ENCODE data around the gene UBE2D2.
"Not testable (repeated sequence)": the region's sequence is repeated elsewhere in the genome, so short reads cannot be mapped to it uniquely, and the experiment has no call there.

Gene UBE2D2

DNA sequence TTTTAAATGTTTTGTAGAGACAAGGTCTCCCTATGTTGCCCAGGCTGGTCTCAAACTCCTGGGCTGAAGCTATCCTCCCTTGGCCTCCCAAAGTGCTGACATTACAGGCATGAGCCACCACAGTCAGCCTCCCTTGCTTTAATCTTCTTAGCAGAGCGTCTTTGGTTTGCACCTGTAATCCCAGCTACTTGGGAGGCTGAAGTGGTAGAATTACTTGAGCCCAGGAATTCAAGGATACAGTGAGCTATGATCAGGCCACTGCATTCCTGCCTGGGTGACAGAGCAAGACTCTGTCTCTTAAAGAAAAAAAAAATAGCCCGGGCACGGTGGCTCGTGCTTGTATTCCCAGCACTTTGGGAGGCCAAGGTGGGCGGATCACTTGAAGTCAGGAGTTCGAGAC lies 27.8 kb downstream of the UBE2D2 start:
- Histone ChIP-seq H3K4me3 (ENCODE audit: low read length) (no peak overlapping the region), H3K36me3 (ENCODE audit: insufficient read depth, low read length) (peaks cover 20% of the 10 kb centered on the region), H3K9ac (ENCODE audit: low read depth, low read length) (no peak overlapping the region), H3K27ac (ENCODE audit: low read depth, low read length) (no peak overlapping the region), H3K9me3 (ENCODE audit: insufficient read depth, low read depth, low read length) (no peaks in the 10 kb centered on the region), H3K27me3 (ENCODE audit: insufficient read depth, low read length) (no peaks in the 10 kb centered on the region), H3K4me1 (ENCODE audit: insufficient read depth, low read length) (peaks cover 4% of the 10 kb centered on the region)
- WGBS = 95% methylated on average over 6 of the region's 6 CpGs

DNA sequence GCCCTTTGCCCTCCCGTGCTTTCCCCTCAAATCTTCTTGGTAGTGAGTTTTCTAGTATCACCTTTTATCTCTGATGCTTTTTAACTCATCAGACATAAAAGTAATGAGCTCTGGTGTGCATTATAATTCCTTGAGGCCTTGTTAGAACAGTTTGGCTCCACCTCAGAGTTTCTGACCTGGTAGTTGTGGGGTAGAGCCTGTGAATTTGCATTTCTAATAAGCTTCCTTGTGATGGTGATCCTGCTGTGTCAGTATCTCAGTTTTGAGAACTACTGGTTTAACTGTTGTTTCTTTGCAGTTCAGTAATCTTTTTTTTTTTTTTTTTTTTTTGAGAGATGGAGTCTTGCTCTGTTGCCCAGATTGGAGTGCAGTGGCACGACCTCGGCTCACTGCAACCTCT lies 31.1 kb downstream of the UBE2D2 start:
- Histone ChIP-seq H3K4me3 (ENCODE audit: low read length) (no peak overlapping the region), H3K36me3 (ENCODE audit: insufficient read depth, low read length) (peaks cover 10% of the 10 kb centered on the region; the same call in 1 of the 2 replicates), H3K9ac (ENCODE audit: low read depth, low read length) (no peak overlapping the region), H3K27ac (ENCODE audit: low read depth, low read length) (no peak overlapping the region), H3K4me1 (ENCODE audit: insufficient read depth, low read length) (peaks cover 4% of the 10 kb centered on the region), H3K27me3 (ENCODE audit: insufficient read depth, low read length) (no peaks in the 10 kb centered on the region), H3K9me3 (ENCODE audit: insufficient read depth, low read depth, low read length) (no peaks in the 10 kb centered on the region)
- 93% methylated on average over 3 of the region's 3 CpGs for WGBS

DNA sequence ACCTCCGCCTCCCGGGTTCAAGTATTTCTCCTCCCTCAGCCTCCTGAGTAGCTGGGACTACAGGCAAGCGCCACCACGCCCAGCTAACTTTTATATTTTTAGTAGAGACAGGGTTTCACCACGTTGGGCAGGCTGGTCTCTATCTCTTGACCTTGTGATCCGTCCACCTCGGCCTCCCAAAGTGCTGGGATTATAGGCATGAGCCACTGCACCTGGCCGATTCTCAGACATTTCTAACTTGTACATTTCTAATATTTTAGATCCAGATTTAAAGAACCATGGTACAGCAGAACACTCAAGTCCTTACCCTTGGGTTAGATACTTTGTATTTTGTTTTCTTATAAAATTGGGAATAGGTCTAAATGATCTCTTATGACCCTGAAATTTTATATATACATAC lies 31.9 kb downstream of the UBE2D2 start:
- H3K27ac ChIP-seq (ENCODE audit: low read depth, low read length); H3K4me1 ChIP-seq (ENCODE audit: insufficient read depth, low read length); H3K27me3 ChIP-seq (ENCODE audit: insufficient read depth, low read length); H3K4me3 ChIP-seq (ENCODE audit: low read length); H3K9ac ChIP-seq (ENCODE audit: low read depth, low read length); H3K9me3 ChIP-seq (ENCODE audit: insufficient read depth, low read depth, low read length): not testable (repeated sequence)
- 96% methylated on average over 8 of the region's 8 CpGs for WGBS
- H3K36me3 ChIP-seq (ENCODE audit: insufficient read depth, low read length) = peaks cover 10% of the 10 kb centered on the region; the same call in 1 of the 2 replicates

DNA sequence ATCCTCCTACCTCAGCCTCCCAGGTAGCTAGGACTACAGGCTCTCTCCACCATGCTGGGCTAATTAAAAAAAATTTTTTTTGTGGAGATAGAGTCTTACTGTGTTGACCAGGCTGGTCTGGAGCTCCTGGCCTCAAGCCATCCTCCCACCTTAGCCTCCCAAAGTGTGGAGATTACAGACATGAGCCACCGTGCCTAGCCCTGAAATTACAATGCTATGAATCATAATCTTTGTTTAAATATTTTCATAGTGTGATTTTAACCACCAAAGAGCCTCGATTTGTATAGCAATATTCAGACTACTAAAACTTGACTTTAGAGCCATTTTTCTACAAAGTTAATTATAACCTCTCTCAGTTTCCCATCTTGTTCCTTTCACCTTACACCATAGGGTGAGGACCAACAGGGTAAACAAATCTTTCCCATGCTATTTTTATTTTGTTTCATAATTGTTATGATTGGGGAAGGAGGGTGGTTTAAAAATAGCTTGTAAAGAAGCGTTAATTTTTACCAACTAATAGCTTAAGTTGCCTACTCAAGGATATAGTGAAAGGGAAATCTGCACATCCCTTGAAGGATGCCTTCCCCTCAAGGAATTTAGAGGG lies 32.7 kb downstream of the UBE2D2 start:
- Histone ChIP-seq H3K27ac (ENCODE audit: low read depth, low read length) (no peak overlapping the region), H3K9me3 (ENCODE audit: insufficient read depth, low read depth, low read length) (no peaks in the 10 kb centered on the region), H3K4me1 (ENCODE audit: insufficient read depth, low read length) (peaks cover 4% of the 10 kb centered on the region), H3K36me3 (ENCODE audit: insufficient read depth, low read length) (peaks cover 6% of the 10 kb centered on the region; the same call in 1 of the 2 replicates), H3K9ac (ENCODE audit: low read depth, low read length) (no peak overlapping the region), H3K4me3 (ENCODE audit: low read length) (no peak overlapping the region), H3K27me3 (ENCODE audit: insufficient read depth, low read length) (no peaks in the 10 kb centered on the region)
- 93% methylated on average over 1 of the region's 3 CpGs for WGBS

DNA sequence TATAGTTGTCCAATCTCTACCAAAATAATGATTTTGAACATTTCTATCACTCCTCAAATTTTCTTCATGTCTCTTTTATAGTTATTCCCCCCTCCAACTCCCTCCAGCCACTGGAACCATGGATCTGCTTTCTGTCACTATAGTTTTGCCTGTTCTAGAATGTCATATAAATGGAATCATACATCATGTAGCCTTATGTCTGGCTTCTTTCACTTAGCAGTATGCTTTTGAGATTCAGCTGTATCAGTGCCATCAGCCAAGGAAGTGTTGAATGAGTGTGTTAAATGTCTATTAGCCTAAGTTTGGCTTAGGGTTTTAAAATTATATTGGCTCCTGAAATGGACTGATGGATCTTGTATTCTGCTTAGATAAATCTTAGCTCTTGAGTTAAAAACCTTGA lies 36.0 kb downstream of the UBE2D2 start:
- Histone ChIP-seq H3K4me1 (ENCODE audit: insufficient read depth, low read length) (peaks cover 3% of the 10 kb centered on the region), H3K9me3 (ENCODE audit: insufficient read depth, low read depth, low read length) (no peaks in the 10 kb centered on the region), H3K9ac (ENCODE audit: low read depth, low read length) (no peak overlapping the region), H3K27me3 (ENCODE audit: insufficient read depth, low read length) (no peaks in the 10 kb centered on the region), H3K4me3 (ENCODE audit: low read length) (no peak overlapping the region), H3K36me3 (ENCODE audit: insufficient read depth, low read length) (peaks cover 29% of the 10 kb centered on the region), H3K27ac (ENCODE audit: low read depth, low read length) (no peak overlapping the region)

DNA sequence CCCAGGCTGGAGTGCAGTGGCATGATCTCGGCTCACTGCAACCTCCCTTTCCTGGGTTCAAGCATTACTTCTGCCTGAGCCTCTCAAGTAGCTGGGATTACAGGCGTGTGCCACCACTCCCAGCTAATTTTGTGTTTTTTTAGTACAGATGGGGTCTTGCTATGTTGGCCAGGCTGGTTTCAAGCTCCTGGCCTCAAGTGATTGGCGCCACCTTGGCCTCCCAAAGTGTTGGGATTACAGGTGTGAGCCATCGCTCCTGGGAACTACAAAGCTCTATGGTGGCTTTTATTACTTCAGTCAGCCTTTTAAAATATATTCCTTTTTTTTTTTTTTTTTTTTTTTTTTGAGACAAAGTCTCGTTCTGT lies 37.4 kb downstream of the UBE2D2 start:
- not testable (repeated sequence) for H3K9me3 ChIP-seq (ENCODE audit: insufficient read depth, low read depth, low read length); H3K9ac ChIP-seq (ENCODE audit: low read depth, low read length); H3K27ac ChIP-seq (ENCODE audit: low read depth, low read length); H3K27me3 ChIP-seq (ENCODE audit: insufficient read depth, low read length); H3K4me1 ChIP-seq (ENCODE audit: insufficient read depth, low read length); H3K4me3 ChIP-seq (ENCODE audit: low read length)
- peaks cover 43% of the 10 kb centered on the region for H3K36me3 ChIP-seq (ENCODE audit: insufficient read depth, low read length)
- WGBS = 97% methylated on average over 5 of the region's 5 CpGs

DNA sequence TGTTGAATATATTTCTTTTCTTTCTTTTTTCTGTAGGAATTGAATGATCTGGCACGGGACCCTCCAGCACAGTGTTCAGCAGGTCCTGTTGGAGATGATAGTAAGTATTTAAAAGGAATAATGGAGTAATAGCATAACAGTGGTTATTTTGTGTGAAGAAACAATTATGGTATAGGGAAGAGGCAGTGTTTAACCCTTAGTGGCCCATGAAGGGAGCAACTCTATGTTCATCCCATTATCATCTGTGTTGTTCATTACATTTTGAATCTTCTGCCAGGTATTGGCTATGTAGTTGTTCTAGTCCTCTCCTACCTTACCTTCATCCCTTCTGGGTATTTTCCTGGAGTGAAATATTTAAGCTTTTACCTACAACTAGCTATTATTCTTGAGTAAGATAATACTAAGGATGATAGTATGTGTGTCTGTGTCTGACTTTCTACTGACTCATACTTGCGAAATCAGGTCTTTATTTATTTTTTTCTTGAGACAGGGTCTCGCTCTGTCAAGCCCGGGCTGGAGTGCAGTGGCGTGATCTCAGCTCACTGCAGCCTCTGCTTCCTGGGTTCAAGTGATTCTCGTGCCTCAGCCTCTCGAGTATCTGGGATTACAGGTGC lies 39.3 kb downstream of the UBE2D2 start:
- H3K9me3 ChIP-seq (ENCODE audit: insufficient read depth, low read depth, low read length) = no peaks in the 10 kb centered on the region
- no peaks in the 10 kb centered on the region for H3K4me1 ChIP-seq (ENCODE audit: insufficient read depth, low read length)
- WGBS = 97% methylated on average over 7 of the region's 7 CpGs
- H3K27ac ChIP-seq (ENCODE audit: low read depth, low read length) = no peak overlapping the region
- H3K27me3 ChIP-seq (ENCODE audit: insufficient read depth, low read length) = no peaks in the 10 kb centered on the region
- no peak overlapping the region for H3K9ac ChIP-seq (ENCODE audit: low read depth, low read length)
- H3K4me3 ChIP-seq (ENCODE audit: low read length) = no peak overlapping the region
- peaks cover 55% of the 10 kb centered on the region for H3K36me3 ChIP-seq (ENCODE audit: insufficient read depth, low read length)

DNA sequence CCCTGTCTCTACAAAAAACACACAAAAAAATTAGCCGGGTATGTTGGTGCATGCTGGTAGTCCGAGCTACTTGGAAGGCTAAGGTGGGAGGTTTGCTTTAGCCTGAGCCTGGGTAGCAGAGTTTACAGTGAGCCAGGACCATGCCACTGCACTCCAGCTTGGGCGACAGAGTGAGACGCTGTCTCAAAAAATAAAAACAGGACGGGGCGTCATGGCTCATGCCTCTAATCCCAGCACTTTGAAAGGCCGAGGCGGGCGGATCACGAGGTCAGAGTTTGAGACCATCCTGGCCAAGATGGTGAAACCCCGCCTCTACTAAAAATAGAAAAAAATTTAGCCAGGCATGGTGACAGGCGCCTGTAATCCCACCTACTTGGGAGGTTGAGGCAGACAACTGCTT lies 40.3 kb downstream of the UBE2D2 start:
- Histone ChIP-seq H3K36me3 (ENCODE audit: insufficient read depth, low read length) (peaks cover 62% of the 10 kb centered on the region), H3K4me3 (ENCODE audit: low read length) (no peak overlapping the region), H3K4me1 (ENCODE audit: insufficient read depth, low read length) (no peaks in the 10 kb centered on the region), H3K9ac (ENCODE audit: low read depth, low read length) (no peak overlapping the region), H3K27me3 (ENCODE audit: insufficient read depth, low read length) (no peaks in the 10 kb centered on the region), H3K27ac (ENCODE audit: low read depth, low read length) (no peak overlapping the region), H3K9me3 (ENCODE audit: insufficient read depth, low read depth, low read length) (no peaks in the 10 kb centered on the region)
- WGBS = 98% methylated on average over 12 of the region's 12 CpGs

DNA sequence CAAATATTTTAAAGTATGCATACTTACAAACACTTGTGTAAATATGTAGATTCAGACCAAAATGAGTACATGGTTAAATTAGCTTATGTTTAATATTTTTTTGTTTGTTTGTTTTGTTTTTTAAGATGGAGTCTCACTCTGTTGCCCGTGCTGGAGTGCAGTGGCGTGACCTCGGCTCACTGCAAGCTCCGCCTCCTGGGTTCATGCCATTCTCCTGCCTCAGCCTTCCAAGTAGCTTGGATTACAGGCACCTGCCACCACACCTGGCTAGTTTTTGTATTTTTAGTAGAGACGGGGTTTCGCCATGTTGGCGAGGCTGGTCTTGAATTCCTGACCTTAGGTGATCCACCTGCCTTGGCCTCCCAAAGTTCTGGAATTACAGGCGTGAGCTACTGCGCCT lies 40.8 kb downstream of the UBE2D2 start:
- not testable (repeated sequence) for H3K27ac ChIP-seq (ENCODE audit: low read depth, low read length)
- 95% methylated on average over 9 of the region's 9 CpGs for WGBS

DNA sequence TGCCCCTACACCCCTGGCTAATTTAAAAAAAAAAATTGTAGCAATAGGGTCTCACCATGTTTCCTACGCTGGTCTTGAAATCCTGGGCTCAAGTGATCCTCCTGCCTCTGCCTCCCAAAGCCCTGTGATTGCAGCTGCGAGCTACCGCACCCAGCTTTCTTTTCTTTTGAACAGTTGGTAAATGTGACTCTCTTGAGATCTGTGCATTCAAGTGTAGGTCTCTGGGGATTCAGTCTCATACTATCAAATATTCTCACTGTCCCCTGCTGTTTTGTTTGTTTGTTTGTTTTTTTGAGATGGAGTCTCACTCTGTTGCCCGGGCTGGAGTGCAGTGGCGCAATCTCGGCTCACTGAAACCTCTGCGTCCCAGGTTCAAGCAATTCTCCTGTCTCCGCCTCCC lies 44.7 kb downstream of the UBE2D2 start:
- H3K27ac ChIP-seq (ENCODE audit: low read depth, low read length) = no peak overlapping the region
- no peaks in the 10 kb centered on the region for H3K27me3 ChIP-seq (ENCODE audit: insufficient read depth, low read length)
- H3K36me3 ChIP-seq (ENCODE audit: insufficient read depth, low read length) = peaks cover 62% of the 10 kb centered on the region

More for the DNA sequence above, 40.8 kb downstream of the UBE2D2 start:
- not testable (repeated sequence) for H3K4me3 ChIP-seq (ENCODE audit: low read length); H3K9me3 ChIP-seq (ENCODE audit: insufficient read depth, low read depth, low read length); H3K27me3 ChIP-seq (ENCODE audit: insufficient read depth, low read length); H3K9ac ChIP-seq (ENCODE audit: low read depth, low read length); H3K4me1 ChIP-seq (ENCODE audit: insufficient read depth, low read length)
- H3K36me3 ChIP-seq (ENCODE audit: insufficient read depth, low read length) = peaks cover 66% of the 10 kb centered on the region

DNA sequence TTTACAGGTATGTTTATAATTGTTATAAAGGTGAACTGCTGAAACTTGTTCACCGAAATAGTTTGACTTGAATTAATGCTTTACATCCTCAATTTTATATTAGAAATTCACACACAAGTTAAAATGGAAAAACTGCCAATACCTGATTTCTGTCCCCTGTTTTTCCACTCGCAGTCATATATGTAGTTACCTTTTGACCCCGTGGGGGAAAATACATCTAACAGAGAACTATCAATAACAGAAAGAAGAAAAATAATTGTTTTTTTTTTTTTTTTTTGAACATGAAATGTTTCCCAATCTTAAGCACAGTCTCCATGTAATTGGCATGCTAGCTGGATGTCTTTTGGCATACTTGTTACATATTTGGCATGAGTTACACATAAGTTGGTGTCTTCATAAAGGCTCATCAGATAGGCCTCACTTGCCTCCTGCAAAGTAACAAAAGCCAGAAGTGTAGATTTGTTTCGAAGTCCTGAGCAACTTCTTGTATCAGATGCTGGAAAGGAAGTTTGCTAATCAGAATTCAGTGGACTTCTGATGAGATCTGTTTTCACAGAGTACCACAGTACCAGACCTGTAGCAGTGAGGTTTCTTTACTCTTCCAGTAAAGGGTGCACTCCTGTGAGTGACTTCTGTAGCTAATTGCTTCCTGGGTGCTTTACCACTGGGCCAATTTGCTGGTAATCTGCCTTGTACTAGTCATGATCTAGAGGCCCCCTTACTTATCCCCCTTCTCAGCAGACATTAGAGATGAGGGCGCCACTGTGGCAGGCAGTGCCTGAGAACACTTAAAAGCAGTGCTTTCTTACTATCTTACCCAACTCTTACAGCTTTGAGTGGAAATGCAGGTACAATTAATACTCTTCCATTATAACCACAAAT lies 50.8 kb downstream of the UBE2D2 start:
- H3K4me3 ChIP-seq (ENCODE audit: low read length) = no peak overlapping the region
- no peaks in the 10 kb centered on the region for H3K9me3 ChIP-seq (ENCODE audit: insufficient read depth, low read depth, low read length)
- no peak overlapping the region for H3K9ac ChIP-seq (ENCODE audit: low read depth, low read length)
- H3K27me3 ChIP-seq (ENCODE audit: insufficient read depth, low read length) = no peaks in the 10 kb centered on the region
- 93% methylated on average over 5 of the region's 5 CpGs for WGBS
- H3K4me1 ChIP-seq (ENCODE audit: insufficient read depth, low read length) = no peaks in the 10 kb centered on the region
- H3K36me3 ChIP-seq (ENCODE audit: insufficient read depth, low read length) = peaks cover 57% of the 10 kb centered on the region
- no peak overlapping the region for H3K27ac ChIP-seq (ENCODE audit: low read depth, low read length)

More for the DNA sequence above, 44.7 kb downstream of the UBE2D2 start:
- H3K4me3 ChIP-seq (ENCODE audit: low read length) = no peak overlapping the region
- H3K9ac ChIP-seq (ENCODE audit: low read depth, low read length) = no peak overlapping the region
- no peaks in the 10 kb centered on the region for H3K9me3 ChIP-seq (ENCODE audit: insufficient read depth, low read depth, low read length)
- no peaks in the 10 kb centered on the region for H3K4me1 ChIP-seq (ENCODE audit: insufficient read depth, low read length)
- 98% methylated on average over 8 of the region's 8 CpGs for WGBS
